Fibroblast of lung (primary cell): Measurements from ENCODE around the gene DMXL1. TPM values are rescaled to one million over a fixed set of nuclear protein-coding genes. Genes with fewer than 3 reads are reported as not detected.

Source experiments
- DNase-seq, 2 donors: peaks; one replicate each; pipeline versions ENCODE4 v3.0.0 to v3.0.0-alpha.2; 2010; ENCODE audit warnings: low read depth in 2 of 2
- H2AFZ ChIP-seq: 2 replicates; pipeline ENCODE4 v1.5.1; 2012; ENCODE audit warnings: low read length, control low read depth, inconsistent platforms
- H3K27ac ChIP-seq: 2 replicates; pipeline ENCODE4 v1.5.1; 2011; ENCODE audit warnings: low read length, control low read depth; ENCODE audit not compliant: insufficient read depth
- H3K27me3 ChIP-seq: 2 replicates; pipeline ENCODE4 v1.5.1; 2011; ENCODE audit warnings: mild to moderate bottlenecking, low read length; ENCODE audit not compliant: control insufficient read depth, insufficient read depth
- H3K36me3 ChIP-seq: 2 replicates; pipeline ENCODE4 v1.5.1; 2011; ENCODE audit warnings: low read length; ENCODE audit not compliant: control insufficient read depth, insufficient read depth
- H3K4me1 ChIP-seq: 2 replicates; pipeline ENCODE4 v1.5.1; 2011; ENCODE audit warnings: low read length; ENCODE audit not compliant: control insufficient read depth, insufficient read depth; ENCODE audit errors: extremely low read depth
- H3K4me2 ChIP-seq: 2 replicates; pipeline ENCODE4 v1.5.1; 2011; ENCODE audit warnings: low read length, control low read depth; ENCODE audit not compliant: insufficient read depth; ENCODE audit errors: extremely low read depth
- H3K4me3 ChIP-seq, 4 experiments: fragments of 200-600 bp in 1 of 4; sonication (generic) in 1 of 4; replicated peaks in 1 of 4; 2 replicates each; pipeline ENCODE4 v1.5.1; 2011 to 2016; ENCODE audit warnings: low read length in 4 of 4, low read depth in 3 of 4, mild to moderate bottlenecking in 3 of 4, control low read depth in 2 of 4, inconsistent platforms in 1 of 4, mixed read lengths in 1 of 4; ENCODE audit not compliant: insufficient read depth in 1 of 4; ENCODE audit errors: control extremely low read depth in 1 of 4
- H3K79me2 ChIP-seq: 2 replicates; pipeline ENCODE4 v1.5.1; 2012; ENCODE audit warnings: mild to moderate bottlenecking, low read length, inconsistent platforms; ENCODE audit not compliant: control insufficient read depth, insufficient read depth
- H3K9ac ChIP-seq: 2 replicates; pipeline ENCODE4 v1.5.1; 2011; ENCODE audit warnings: mild to moderate bottlenecking, low read length, control low read depth; ENCODE audit not compliant: insufficient read depth
- H3K9me3 ChIP-seq: 2 replicates; pipeline ENCODE4 v1.5.1; 2012; ENCODE audit warnings: low read depth, low read length; ENCODE audit not compliant: control insufficient read depth, insufficient read depth
- H4K20me1 ChIP-seq: 2 replicates; pipeline ENCODE4 v1.5.1; 2011; ENCODE audit warnings: low read length; ENCODE audit not compliant: control insufficient read depth, insufficient read depth; ENCODE audit errors: extremely low read depth
- CTCF ChIP-seq, 2 donors: IDR thresholded peaks in 1 of 2; conservative IDR thresholded peaks in 1 of 2; 1 replicate in 1 of 2; 2 replicates in 1 of 2; pipeline ENCODE4 v1.5.1; 2011 to 2012; ENCODE audit warnings: low read length in 2 of 2, control low read depth in 1 of 2, inconsistent platforms in 1 of 2, low read depth in 1 of 2, mild to moderate bottlenecking in 1 of 2
- EZH2 ChIP-seq: IDR thresholded peaks from 2 replicates; pipeline ENCODE4 v1.5.1; 2012; ENCODE audit warnings: low read length, control low read depth, mild to moderate bottlenecking; ENCODE audit errors: missing control alignments
- polyA plus RNA-seq, 2 donors: library from polyadenylated mRNA; depleted of rRNA in 1 of 2; stranded (reverse) in 1 of 2; unstranded in 1 of 2; fragments of >200 nt; gene quantifications; 2 replicates each; pipeline ENCODE4 v1.2.1, GENCODE V29; 2011 to 2012; ENCODE audit warnings: missing spikeins in 1 of 2
- total RNA-seq: library from RNA; depleted of rRNA; stranded (reverse); fragments of >200 nt; gene quantifications from 2 replicates; pipeline ENCODE4 v1.2.1, GENCODE V29; 2014

The DMXL1 gene
- total and polyA plus RNA-seq, 2 donors (not counting 1 experiment from before 2014, with no cell fraction given), result 21.1 to 59.5 TPM

DNA sequence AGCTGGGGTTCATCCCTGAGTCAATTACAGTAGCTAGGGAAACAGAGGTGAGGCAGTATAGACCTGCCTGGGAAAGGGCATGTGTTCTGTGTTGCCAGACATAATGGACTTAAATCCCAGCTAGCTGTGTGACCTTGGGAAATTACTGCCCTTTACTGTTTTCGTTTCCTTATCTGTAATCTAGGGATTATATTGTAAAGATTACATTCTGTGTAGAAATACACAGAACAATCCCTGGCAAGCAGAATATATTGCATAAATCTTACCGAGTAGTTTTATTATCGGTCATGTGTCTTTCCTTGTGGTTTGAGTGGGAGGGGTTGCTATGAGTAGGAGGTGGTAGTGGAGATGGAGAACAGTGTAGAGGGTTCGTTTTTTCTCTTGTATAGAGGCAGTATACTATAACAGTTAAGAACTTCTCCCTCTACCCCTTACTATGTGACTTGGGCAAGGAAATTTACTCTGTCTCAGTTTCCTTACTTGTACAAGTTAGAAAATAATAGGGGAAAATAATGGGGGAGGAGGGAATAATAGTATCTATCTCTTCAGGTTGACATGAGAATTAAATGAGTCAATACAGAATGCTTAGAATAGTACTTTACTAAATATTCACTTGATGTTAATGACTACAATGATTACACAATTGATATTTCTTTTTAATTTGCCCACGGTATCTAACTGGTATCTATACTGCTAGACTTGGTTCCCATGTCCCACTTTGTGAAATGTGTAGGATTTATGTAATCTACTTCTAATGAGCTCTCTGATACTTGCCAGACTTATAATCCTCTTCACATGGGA is 7.1 kb upstream of the DMXL1 start:
- peak; percentile 44 to 52 for DNase-seq
- no peak overlapping the region for H3K27ac ChIP-seq
- no peaks in the 10 kb centered on the region for H3K79me2 ChIP-seq
- H2AFZ ChIP-seq, result no peak overlapping the region
- H3K9ac ChIP-seq, result no peak overlapping the region
- H3K4me3 ChIP-seq, result no peak overlapping the region
- peaks cover 2% of the 10 kb centered on the region for H3K4me1 ChIP-seq
- no peaks in the 10 kb centered on the region for H4K20me1 ChIP-seq
- no peaks in the 10 kb centered on the region for H3K9me3 ChIP-seq
- H3K27me3 ChIP-seq, result no peaks in the 10 kb centered on the region
- TF ChIP-seq EZH2 (no peak), CTCF (conservative IDR thresholded peaks at IDR 0.05 in 1 of 2, IDR thresholded peaks at IDR 0.05 in 1 of 2; ENCODE audit: low read depth in 1 of 2, low read length in 2 of 2) (no peak)
- no peak overlapping the region for H3K4me2 ChIP-seq
- no peaks in the 10 kb centered on the region for H3K36me3 ChIP-seq

- H3K9ac ChIP-seq, result no peak overlapping the region
- H3K4me3 ChIP-seq, result no peak overlapping the region
- H3K4me1 ChIP-seq, result peaks cover 2% of the 10 kb centered on the region
- H3K4me2 ChIP-seq, result no peak overlapping the region
- H3K9me3 ChIP-seq, result no peaks in the 10 kb centered on the region
- H4K20me1 ChIP-seq, result no peaks in the 10 kb centered on the region
- H3K27ac ChIP-seq, result no peak overlapping the region
- H3K27me3 ChIP-seq, result no peaks in the 10 kb centered on the region
- H2AFZ ChIP-seq, result no peak overlapping the region
- no peaks in the 10 kb centered on the region for H3K36me3 ChIP-seq
- DNase-seq, result no peak
- H3K79me2 ChIP-seq, result peaks cover 11% of the 10 kb centered on the region
- no peak for TF ChIP-seq CTCF (conservative IDR thresholded peaks at IDR 0.05 in 1 of 2, IDR thresholded peaks at IDR 0.05 in 1 of 2; ENCODE audit: low read depth in 1 of 2, low read length in 2 of 2)
- no peak for TF ChIP-seq EZH2
These were observed 3.4 kb upstream of the DMXL1 start for GRCh38 chr5:119067450-119067849.

- Histone ChIP-seq H3K4me3 (peak overlapping the region; percentile 75 to 97 (median 95)), H3K9me3 (no peaks in the 10 kb centered on the region), H3K79me2 (peaks cover 33% of the 10 kb centered on the region), H2AFZ (peak overlapping the region; percentile 91), H3K4me1 (no peaks in the 10 kb centered on the region), H3K4me2 (peak overlapping the region; percentile 73), H3K36me3 (no peaks in the 10 kb centered on the region), H3K27me3 (no peaks in the 10 kb centered on the region), H3K27ac (peak overlapping the region; percentile 87), H3K9ac (peak overlapping the region; percentile 60), H4K20me1 (no peaks in the 10 kb centered on the region)
- TF ChIP-seq EZH2, result no peak
- TF ChIP-seq CTCF (conservative IDR thresholded peaks at IDR 0.05 in 1 of 2, IDR thresholded peaks at IDR 0.05 in 1 of 2; ENCODE audit: low read depth in 1 of 2, low read length in 2 of 2), result no peak
- no peak for DNase-seq
These were observed 384 bp upstream of the DMXL1 start for GRCh38 chr5:119070578-119070827.
